ENCODE data around the gene FRA10AC1.

Gene FRA10AC1

GRCh38 chr10:93687737-93688136, 14.7 kb downstream of the FRA10AC1 start:
- DNase-seq (ENCODE audit: low spot score in 2 of 2) = no peak
- in situ Hi-C loops (cut with MboI; ENCODE audit: low sequenced_read_pairs) = loop anchor here (25.0 kb wide), 1 partner anchor 300 kb away; no protein-coding TSS in a partner anchor
- Histone ChIP-seq H3K4me1 (peaks cover 2% of the 10 kb centered on the region; the same call in 1 of the 2 replicates), H3K9me3 (no peaks in the 10 kb centered on the region), H3K36me3 (replicated peaks) (peaks cover 15% of the 10 kb centered on the region), H3K27me3 (ENCODE audit: low read depth) (no peaks in the 10 kb centered on the region), H3K4me3 (no peak overlapping the region)

DNA sequence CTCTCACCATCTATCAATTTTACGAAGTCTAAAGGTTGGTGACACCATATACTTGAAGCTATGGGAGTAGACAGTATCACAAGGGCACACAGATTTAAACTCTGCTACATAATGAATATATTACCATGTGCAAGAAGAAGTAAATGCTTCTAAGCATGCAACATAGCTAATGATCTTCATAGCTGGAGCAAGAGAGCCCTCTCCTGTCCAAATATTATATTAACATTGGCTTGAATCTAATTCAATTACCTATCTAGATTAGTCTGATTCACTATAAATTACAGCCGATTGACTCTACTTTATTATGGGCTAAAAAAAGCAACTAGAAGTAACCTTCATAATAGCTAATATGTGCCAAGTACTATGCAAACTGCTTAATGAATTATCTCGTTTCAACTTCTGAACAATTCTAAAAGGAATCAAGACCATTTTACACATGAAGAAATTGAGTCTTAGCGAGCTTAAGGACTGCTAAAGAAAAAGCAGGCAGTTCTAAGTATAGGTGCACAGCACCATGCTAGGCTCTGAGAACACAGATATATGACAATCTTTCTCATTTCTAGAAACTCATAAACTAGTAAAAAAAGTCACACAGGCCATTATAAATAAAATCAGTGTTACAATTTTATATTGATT, 21.9 kb downstream of the FRA10AC1 start:
- Histone ChIP-seq H3K9me3 (no peaks in the 10 kb centered on the region), H3K27me3 (ENCODE audit: low read depth) (no peaks in the 10 kb centered on the region), H3K4me3 (no peak overlapping the region), H3K4me1 (peaks cover 2% of the 10 kb centered on the region; the same call in 1 of the 2 replicates), H3K36me3 (replicated peaks) (peaks cover 9% of the 10 kb centered on the region)
- in situ Hi-C loops (cut with MboI; ENCODE audit: low sequenced_read_pairs) = loop anchor here (25.0 kb wide), 1 partner anchor 293 kb away; no protein-coding TSS in a partner anchor
- peak; percentile 11 to 62 for DNase-seq (ENCODE audit: low spot score in 2 of 2)

DNA sequence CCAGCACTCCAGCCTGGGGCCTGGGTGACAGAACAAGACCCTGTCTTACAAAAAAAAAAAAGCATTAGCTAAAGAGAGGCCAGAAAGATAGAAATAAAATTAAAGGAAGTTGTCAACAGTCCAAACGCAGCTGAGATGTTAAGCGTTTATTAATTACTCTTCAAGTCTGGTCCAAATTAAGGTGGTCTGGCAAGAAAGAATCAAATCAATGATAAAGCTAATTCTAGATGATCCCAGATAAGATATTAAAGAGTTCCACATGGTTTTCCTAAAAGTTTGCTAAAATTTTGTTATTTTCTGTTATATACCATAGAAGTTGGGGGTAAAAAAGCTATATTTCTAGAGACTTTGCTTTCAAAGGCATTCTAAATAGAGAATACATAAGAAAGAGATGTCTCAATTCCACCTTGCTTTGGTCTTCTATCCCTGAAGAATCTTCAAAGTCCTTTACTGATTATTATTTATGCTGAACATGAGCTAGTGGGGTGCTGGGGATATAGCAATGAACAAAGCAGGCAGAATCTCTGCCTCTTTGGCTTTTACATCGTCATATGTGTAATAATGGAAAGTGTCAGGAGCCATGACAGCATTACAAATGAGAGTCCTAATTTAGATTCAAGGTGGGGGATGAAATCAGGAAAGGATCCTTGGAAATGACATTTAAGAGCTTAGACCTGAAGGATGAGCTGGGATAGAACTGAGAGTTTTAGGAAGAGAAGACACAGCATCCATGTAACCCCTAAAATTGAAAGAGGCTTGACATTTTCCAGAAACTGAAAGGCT, 23.4 kb downstream of the FRA10AC1 start:
- Histone ChIP-seq H3K4me1 (no peaks in the 10 kb centered on the region), H3K4me3 (no peak overlapping the region), H3K9me3 (no peaks in the 10 kb centered on the region), H3K27me3 (ENCODE audit: low read depth) (no peaks in the 10 kb centered on the region), H3K36me3 (replicated peaks) (peaks cover 14% of the 10 kb centered on the region)
- DNase-seq (ENCODE audit: low spot score in 2 of 2) = no peak
- in situ Hi-C loops (cut with MboI; ENCODE audit: low sequenced_read_pairs) = loop anchor here (10.0 to 25.0 kb wide), 2 partner anchors 114 to 292 kb away; partner anchors contain the start of gene FFAR4

DNA sequence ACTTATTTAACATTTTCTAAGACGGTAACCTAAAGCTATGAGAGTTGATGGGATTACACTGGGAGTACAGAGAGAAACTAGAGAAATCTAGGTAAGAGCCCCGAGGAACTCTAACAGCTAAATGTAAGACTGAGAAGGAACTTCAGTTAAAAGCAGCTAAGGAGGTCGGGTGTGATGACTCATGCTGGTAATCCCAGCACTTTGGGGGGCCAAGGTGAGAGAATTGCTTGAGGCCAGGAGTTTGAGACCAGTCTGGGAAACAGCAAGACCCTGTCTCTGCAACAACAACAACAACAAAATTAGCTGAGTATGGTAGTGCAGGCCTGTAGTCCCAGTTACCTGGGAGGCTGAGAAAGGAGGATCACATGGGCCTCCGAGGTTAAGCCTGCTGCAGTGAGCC, 24.0 kb downstream of the FRA10AC1 start:
- in situ Hi-C loops (cut with MboI; ENCODE audit: low sequenced_read_pairs) = loop anchor here (10.0 to 25.0 kb wide), 2 partner anchors 114 to 291 kb away; partner anchors contain the start of gene FFAR4
- Histone ChIP-seq H3K4me3 (no peak overlapping the region), H3K27me3 (ENCODE audit: low read depth) (no peaks in the 10 kb centered on the region), H3K4me1 (no peaks in the 10 kb centered on the region), H3K36me3 (replicated peaks) (peaks cover 19% of the 10 kb centered on the region), H3K9me3 (no peaks in the 10 kb centered on the region)
- no peak for DNase-seq (ENCODE audit: low spot score in 2 of 2)

- no peak for DNase-seq (ENCODE audit: low spot score in 2 of 2)
- Histone ChIP-seq H3K27me3 (ENCODE audit: low read depth) (no peaks in the 10 kb centered on the region), H3K9me3 (no peaks in the 10 kb centered on the region), H3K4me3 (no peak overlapping the region), H3K36me3 (replicated peaks) (peaks cover 24% of the 10 kb centered on the region), H3K4me1 (peaks cover 7% of the 10 kb centered on the region)
- in situ Hi-C loops (cut with MboI; ENCODE audit: low sequenced_read_pairs) = loop anchor here (10.0 kb wide), 1 partner anchor 109 kb away; the partner anchor contains the start of gene FFAR4
Observed at GRCh38 chr10:93673791-93674190, 28.6 kb downstream of the FRA10AC1 start.

DNA sequence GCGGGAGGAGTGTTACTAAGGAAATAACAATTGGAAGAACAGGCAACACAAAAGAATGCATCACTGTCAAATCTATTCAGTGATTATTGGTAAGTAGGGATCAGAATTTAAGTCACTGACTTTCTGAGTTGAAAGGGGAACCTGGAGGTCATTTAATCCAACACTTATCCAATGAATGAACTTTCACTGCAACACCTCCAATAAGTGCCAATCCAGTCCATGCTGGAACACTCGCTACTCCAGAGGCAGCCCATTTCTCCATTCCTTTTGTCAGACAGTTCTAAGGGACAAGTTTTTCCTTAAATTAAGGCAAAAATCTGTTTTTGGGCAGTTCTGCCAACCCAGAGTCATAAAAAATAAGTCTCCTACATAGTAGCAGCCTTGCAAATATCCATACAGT, 29.5 kb downstream of the FRA10AC1 start:
- in situ Hi-C loops (cut with MboI; ENCODE audit: low sequenced_read_pairs) = loop anchor here (10.0 kb wide), 1 partner anchor 108 kb away; the partner anchor contains the start of gene FFAR4
- no peak for DNase-seq (ENCODE audit: low spot score in 2 of 2)
- Histone ChIP-seq H3K4me1 (peaks cover 7% of the 10 kb centered on the region), H3K36me3 (replicated peaks) (peaks cover 24% of the 10 kb centered on the region), H3K9me3 (no peaks in the 10 kb centered on the region), H3K27me3 (ENCODE audit: low read depth) (no peaks in the 10 kb centered on the region), H3K4me3 (no peak overlapping the region)

DNA sequence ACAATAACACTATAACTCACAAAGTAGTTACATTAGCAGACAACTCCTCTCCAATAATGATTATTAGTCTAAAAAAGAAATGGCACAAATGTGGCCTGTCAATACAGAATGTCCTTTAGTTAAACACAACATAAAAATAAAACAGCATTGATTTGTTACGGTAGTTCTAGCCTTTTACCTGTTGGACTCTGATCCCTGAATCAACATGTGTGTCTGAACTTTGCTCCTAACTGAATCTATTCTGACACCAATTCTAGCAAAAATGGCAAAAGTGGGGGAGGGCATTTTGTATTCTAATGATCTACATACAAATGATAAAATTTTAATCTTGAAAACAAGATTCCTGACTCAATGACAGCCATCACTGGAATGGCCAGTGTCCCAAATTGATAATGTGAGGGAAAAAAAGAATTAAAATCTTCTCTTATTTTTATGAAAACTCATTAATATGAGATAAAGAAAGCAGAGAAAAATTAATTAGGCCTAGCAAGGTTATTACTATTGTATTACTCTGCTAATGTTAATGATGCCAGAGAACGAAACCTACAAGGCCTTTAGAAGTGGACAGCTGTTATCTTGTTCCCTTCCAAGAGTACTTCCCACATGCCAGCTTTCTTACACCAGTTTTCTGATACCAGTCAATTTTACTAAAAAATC, 30.2 kb downstream of the FRA10AC1 start:
- Histone ChIP-seq H3K36me3 (replicated peaks) (peaks cover 20% of the 10 kb centered on the region), H3K27me3 (ENCODE audit: low read depth) (no peaks in the 10 kb centered on the region), H3K4me3 (no peak overlapping the region), H3K9me3 (no peaks in the 10 kb centered on the region), H3K4me1 (peaks cover 7% of the 10 kb centered on the region)
- no peak for DNase-seq (ENCODE audit: low spot score in 2 of 2)
- in situ Hi-C loops (cut with MboI; ENCODE audit: low sequenced_read_pairs) = loop anchor here (10.0 kb wide), 1 partner anchor 107 kb away; the partner anchor contains the start of gene FFAR4

DNA sequence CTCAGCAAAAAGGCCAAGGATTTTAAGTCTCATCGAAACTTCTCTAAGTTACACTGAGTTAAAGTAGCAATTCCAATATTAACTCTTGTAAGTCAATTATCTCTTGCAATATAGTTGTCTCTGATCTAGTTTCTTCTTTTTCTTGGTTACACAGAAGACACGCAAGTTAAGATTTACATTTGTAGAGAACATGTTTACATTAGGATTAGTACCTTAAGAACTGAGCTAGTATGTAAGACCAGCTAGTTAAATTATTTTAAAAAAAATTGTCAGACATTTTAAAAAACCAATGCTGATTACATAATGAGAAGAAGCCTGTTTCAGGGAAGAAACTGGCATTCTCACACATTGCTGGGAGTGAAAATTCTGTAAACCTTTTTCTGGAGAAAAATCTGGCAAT, 31.4 kb downstream of the FRA10AC1 start:
- DNase-seq (ENCODE audit: low spot score in 2 of 2) = peak in 1 of 2 experiments; percentile 20
- in situ Hi-C loops (cut with MboI; ENCODE audit: low sequenced_read_pairs) = loop anchor here (10.0 kb wide), 1 partner anchor 106 kb away; the partner anchor contains the start of gene FFAR4

DNA sequence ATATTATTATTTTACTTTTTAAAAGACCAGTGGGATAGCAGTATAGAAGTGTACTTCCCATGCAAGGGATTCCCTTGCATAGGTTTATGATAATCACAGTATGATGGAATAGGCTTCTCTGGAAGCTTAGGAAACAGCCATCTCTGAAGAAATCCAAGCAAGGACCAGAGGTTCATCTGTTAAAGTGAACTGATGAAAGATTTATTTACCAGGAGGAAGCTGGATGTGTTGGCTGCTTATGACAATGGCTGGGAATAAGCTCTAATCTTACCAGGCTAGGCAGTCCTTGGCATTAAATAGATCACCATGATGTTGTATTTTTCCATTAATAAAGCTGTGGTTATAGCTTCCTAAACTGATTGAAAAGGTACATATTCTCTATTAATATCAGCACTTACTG, 32.0 kb downstream of the FRA10AC1 start:
- in situ Hi-C loops (cut with MboI; ENCODE audit: low sequenced_read_pairs) = loop anchor here (10.0 kb wide), 1 partner anchor 106 kb away; the partner anchor contains the start of gene FFAR4
- Histone ChIP-seq H3K27me3 (ENCODE audit: low read depth) (no peaks in the 10 kb centered on the region), H3K9me3 (no peaks in the 10 kb centered on the region), H3K36me3 (replicated peaks) (peaks cover 20% of the 10 kb centered on the region), H3K4me1 (peaks cover 7% of the 10 kb centered on the region), H3K4me3 (no peak overlapping the region)
- no peak for DNase-seq (ENCODE audit: low spot score in 2 of 2)

More for the DNA sequence above, 31.4 kb downstream of the FRA10AC1 start:
- Histone ChIP-seq H3K9me3 (no peaks in the 10 kb centered on the region), H3K36me3 (replicated peaks) (peaks cover 20% of the 10 kb centered on the region), H3K27me3 (ENCODE audit: low read depth) (no peaks in the 10 kb centered on the region), H3K4me1 (peaks cover 7% of the 10 kb centered on the region), H3K4me3 (no peak overlapping the region)

GRCh38 chr10:93667795-93668194, 34.6 kb downstream of the FRA10AC1 start:
- in situ Hi-C loops (cut with MboI; ENCODE audit: low sequenced_read_pairs) = no loop called here
- DNase-seq (ENCODE audit: low spot score in 2 of 2) = no peak
- peaks cover 7% of the 10 kb centered on the region for H3K4me1 ChIP-seq
- peaks cover 8% of the 10 kb centered on the region for H3K36me3 ChIP-seq (replicated peaks)
- H3K4me3 ChIP-seq = no peak overlapping the region
- no peaks in the 10 kb centered on the region for H3K9me3 ChIP-seq
- no peaks in the 10 kb centered on the region for H3K27me3 ChIP-seq (ENCODE audit: low read depth)

- no peak for DNase-seq (ENCODE audit: low spot score in 2 of 2)
- in situ Hi-C loops (cut with MboI; ENCODE audit: low sequenced_read_pairs) = no loop called here
- Histone ChIP-seq H3K36me3 (replicated peaks) (peaks cover 8% of the 10 kb centered on the region), H3K4me1 (peaks cover 4% of the 10 kb centered on the region; the same call in 1 of the 2 replicates), H3K9me3 (no peaks in the 10 kb centered on the region), H3K4me3 (no peak overlapping the region), H3K27me3 (ENCODE audit: low read depth) (no peaks in the 10 kb centered on the region)
Observed at GRCh38 chr10:93666030-93666429, 36.4 kb downstream of the FRA10AC1 start.

DNA sequence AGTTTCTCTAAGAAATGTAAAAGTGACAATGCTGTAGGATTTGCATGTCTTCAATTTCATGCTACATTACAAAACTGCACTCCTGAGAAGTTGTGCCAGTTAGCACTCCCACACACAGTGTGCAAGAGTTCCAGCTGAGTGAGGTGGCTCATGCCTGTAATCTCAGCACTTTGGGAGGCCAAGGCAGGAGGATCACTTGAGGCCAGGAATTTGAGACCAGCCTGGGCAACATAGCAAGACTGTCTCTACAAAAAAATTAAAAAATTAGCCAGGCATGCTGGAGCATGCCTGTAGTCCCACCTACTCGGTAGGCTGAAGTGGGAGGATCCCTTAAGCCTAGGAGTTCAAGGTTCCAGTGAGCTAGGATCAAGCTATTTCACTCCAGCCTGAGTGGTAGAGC, 44.6 kb downstream of the FRA10AC1 start:
- Histone ChIP-seq H3K27me3 (ENCODE audit: low read depth) (no peaks in the 10 kb centered on the region), H3K36me3 (replicated peaks) (no peaks in the 10 kb centered on the region), H3K4me3 (no peak overlapping the region), H3K4me1 (peaks cover 10% of the 10 kb centered on the region), H3K9me3 (no peaks in the 10 kb centered on the region)
- in situ Hi-C loops (cut with MboI; ENCODE audit: low sequenced_read_pairs) = no loop called here
- DNase-seq (ENCODE audit: low spot score in 2 of 2) = no peak

GRCh38 chr10:93656155-93656554, 46.2 kb downstream of the FRA10AC1 start:
- no peak for DNase-seq (ENCODE audit: low spot score in 2 of 2)
- Histone ChIP-seq H3K27me3 (ENCODE audit: low read depth) (no peaks in the 10 kb centered on the region), H3K4me3 (no peak overlapping the region), H3K9me3 (no peaks in the 10 kb centered on the region), H3K4me1 (peaks cover 10% of the 10 kb centered on the region), H3K36me3 (replicated peaks) (no peaks in the 10 kb centered on the region)
- in situ Hi-C loops (cut with MboI; ENCODE audit: low sequenced_read_pairs) = no loop called here

Data from HAP-1 (cell line).